HCT116 (cell line): ENCODE data around the gene CNTNAP2. TPM values are rescaled to one million over a fixed set of nuclear protein-coding genes. Genes with fewer than 3 reads are reported as not detected.

ENCODE experiments used
- ATAC-seq: fragments of 200-7000 bp; cut with Tn5 transposase; 2 replicates; pipeline ENCODE4 v1.9.1; 2020; ENCODE audit warnings: mild to moderate bottlenecking, moderate library complexity
- BruUV-seq: library from RNA; stranded (reverse); fragments of 400-500 nt; replicated peaks from 2 replicates; lab custom pipeline; 2021; lab: Mats Ljungman, UMichigan
- CTCF ChIA-PET: fragments of 300-600 bp; sonication (Branson Sonifier 250); formaldehyde crosslinking; loops from one replicate; lab custom pipeline; 2021; ENCODE audit warnings: antibody characterized with exemption; lab: Charles Lee
- POLR2A ChIA-PET: fragments of 300-600, 350-600 bp; sonication (Branson Sonifier 250); formaldehyde crosslinking; loops from one replicate; lab custom pipeline; 2021; ENCODE audit warnings: antibody characterized with exemption; lab: Charles Lee
- RAD21 ChIA-PET, 2 experiments: fragments of 300-600 bp; sonication (Branson Sonifier 250); formaldehyde crosslinking; loops; one replicate each; lab custom pipeline; 2023; ENCODE audit warnings: low total read pairs in 2 of 2; ENCODE audit not compliant: uncharacterized antibody in 2 of 2, unreplicated experiment in 2 of 2, low non-redundant PET in 1 of 2; lab: Charles Lee
- DNase-seq: peaks from one replicate; pipeline ENCODE4 v3.0.0-alpha.2; 2010; ENCODE audit warnings: low read depth, low spot score
- H2AFZ ChIP-seq: fragments of 200-600 bp; shearing (Covaris generic), sonication (generic); 2 replicates; pipeline ENCODE4 v1.6.1; 2017; ENCODE audit warnings: low read depth, mixed run types, mixed read lengths, antibody characterized with exemption, low read length; ENCODE audit not compliant: poor library complexity, severe bottlenecking
- H3K27ac ChIP-seq: 2 replicates; pipeline ENCODE4 v1.5.1; 2012; ENCODE audit warnings: low read depth, low read length
- H3K27me3 ChIP-seq: fragments of 200-600 bp; sonication (generic); 2 replicates; pipeline ENCODE4 v1.6.1; 2016; ENCODE audit warnings: mixed run types, low read length, mixed read lengths; ENCODE audit not compliant: insufficient read depth
- H3K36me3 ChIP-seq, 2 experiments: fragments of 200-500 bp in 1 of 2; fragments of 200-600 bp in 1 of 2; sonication (Bioruptor generic) in 1 of 2; sonication (generic) in 1 of 2; 2 replicates each; pipeline versions ENCODE4 v1.5.1 to v1.6.1; 2014 to 2016; ENCODE audit warnings: low read length in 2 of 2, inconsistent platforms in 1 of 2, mixed read lengths in 1 of 2, mixed run types in 1 of 2; ENCODE audit not compliant: insufficient read depth in 2 of 2, control insufficient read depth in 1 of 2
- H3K4me1 ChIP-seq, 2 experiments: fragments of 200-600 bp in 1 of 2; sonication (generic) in 1 of 2; 2 replicates each; pipeline versions ENCODE4 v1.5.1 to v1.6.1; 2012 to 2017; ENCODE audit warnings: low read length in 2 of 2, inconsistent platforms in 1 of 2, mild to moderate bottlenecking in 1 of 2, mixed read lengths in 1 of 2, mixed run types in 1 of 2, moderate library complexity in 1 of 2; ENCODE audit not compliant: insufficient read depth in 2 of 2, control insufficient read depth in 1 of 2
- H3K4me2 ChIP-seq: fragments of 200-600 bp; sonication (generic); 2 replicates; pipeline ENCODE4 v1.6.1; 2017; ENCODE audit warnings: mixed run types, low read length, mixed read lengths
- H3K4me3 ChIP-seq, 2 experiments: fragments of 200-600 bp in 1 of 2; sonication (generic) in 1 of 2; replicated peaks in 1 of 2; 2 replicates each; pipeline ENCODE4 v1.5.1; 2011 to 2016; ENCODE audit warnings: low read length in 2 of 2, control low read depth in 1 of 2, low read depth in 1 of 2, mild to moderate bottlenecking in 1 of 2, mixed read lengths in 1 of 2, mixed run types in 1 of 2
- H3K79me2 ChIP-seq: fragments of 200-600 bp; sonication (generic); 2 replicates; pipeline ENCODE4 v1.6.1; 2017; ENCODE audit warnings: mild to moderate bottlenecking, mixed run types, low read length, moderate library complexity, mixed read lengths; ENCODE audit not compliant: insufficient read depth
- H3K9ac ChIP-seq: fragments of 200-600 bp; sonication (generic); 2 replicates; pipeline ENCODE4 v1.6.1; 2016; ENCODE audit warnings: low read length, mixed read lengths
- H3K9me2 ChIP-seq: fragments of 200-600 bp; sonication (generic), shearing (Covaris generic); 2 replicates; pipeline ENCODE4 v1.6.1; 2017; ENCODE audit warnings: mixed run types, mild to moderate bottlenecking, moderate library complexity; ENCODE audit not compliant: insufficient read depth
- H3K9me3 ChIP-seq, 2 experiments: fragments of 200-500 bp in 1 of 2; fragments of 200-600 bp in 1 of 2; sonication (Bioruptor generic) in 1 of 2; sonication (generic) in 1 of 2; 2 replicates each; pipeline ENCODE4 v1.6.1; 2014 to 2017; ENCODE audit warnings: low read length in 2 of 2, mixed read lengths in 2 of 2, inconsistent platforms in 1 of 2, low read depth in 1 of 2, mild to moderate bottlenecking in 1 of 2, mixed run types in 1 of 2, moderate library complexity in 1 of 2; ENCODE audit not compliant: control insufficient read depth in 1 of 2, insufficient read depth in 1 of 2
- H4K20me1 ChIP-seq: fragments of 200-600 bp; sonication (generic), shearing (Covaris generic); 2 replicates; pipeline ENCODE4 v1.6.1; 2017; ENCODE audit warnings: mixed run types, mild to moderate bottlenecking, moderate library complexity; ENCODE audit not compliant: insufficient read depth
- CBX3 ChIP-seq: IDR thresholded peaks from 2 replicates; pipeline ENCODE4 v1.6.1; 2012; ENCODE audit warnings: low read depth
- CEBPB ChIP-seq: IDR thresholded peaks from 2 replicates; pipeline ENCODE4 v1.6.1; 2012; ENCODE audit warnings: low read depth
- EGR1 ChIP-seq: IDR thresholded peaks from 2 replicates; pipeline ENCODE4 v1.6.1; 2012; ENCODE audit warnings: low read depth
- ELF1 ChIP-seq: IDR thresholded peaks from 2 replicates; pipeline ENCODE4 v1.6.1; 2012; ENCODE audit warnings: low read depth, borderline replicate concordance
- EZH2 ChIP-seq: fragments of 200-600 bp; sonication (generic); IDR thresholded peaks from 2 replicates; pipeline ENCODE4 v1.6.1; 2017; ENCODE audit warnings: antibody characterized with exemption, mixed run types
- FOSL1 ChIP-seq: IDR thresholded peaks from 2 replicates; pipeline ENCODE4 v1.6.1; 2012; ENCODE audit warnings: low read depth
- JUND ChIP-seq: IDR thresholded peaks from 2 replicates; pipeline ENCODE4 v1.6.1; 2012
- SIN3A ChIP-seq: IDR thresholded peaks from 2 replicates; pipeline ENCODE4 v1.6.1; 2012; ENCODE audit warnings: low read depth
- YY1 ChIP-seq: IDR thresholded peaks from 2 replicates; pipeline ENCODE4 v1.6.1; 2011; ENCODE audit warnings: low read length, low read depth, moderate library complexity, mild to moderate bottlenecking; ENCODE audit not compliant: insufficient replicate concordance; ENCODE audit errors: extremely low read depth
- ZFX ChIP-seq: fragments of 450-650 bp; IDR thresholded peaks from 2 replicates; pipeline ENCODE4 v1.6.1; 2017
- intact Hi-C: fragments of 100-400 bp; cut with micrococcal nuclease; formaldehyde crosslinking; loops from 2 replicates; pipeline ENCODE4 v1.10.0; 2022
- total RNA-seq: library from RNA; stranded (reverse); gene quantifications from one replicate; pipeline ENCODE4 v1.2.1, GENCODE V29; 2021; ENCODE audit not compliant: unreplicated experiment
- TF ChIP-seq, protein P1 (sequence below): IDR thresholded peaks from 2 replicates; pipeline ENCODE4 v1.6.1; 2012
- TF ChIP-seq, protein P2 (sequence below): IDR thresholded peaks from 2 replicates; pipeline ENCODE4 v1.6.1; 2012
- TF ChIP-seq, protein P3 (sequence below): IDR thresholded peaks from 2 replicates; pipeline ENCODE4 v1.6.1; 2011; ENCODE audit warnings: mild to moderate bottlenecking, low read length, moderate library complexity; ENCODE audit not compliant: insufficient replicate concordance; ENCODE audit errors: extremely low read depth
- TF ChIP-seq, protein P4 (sequence below), 3 experiments: fragments of 200-600 bp in 1 of 3; sonication (generic) in 1 of 3; IDR thresholded peaks in 2 of 3; conservative IDR thresholded peaks in 1 of 3; 2 replicates each; pipeline ENCODE4 v1.5.1; 2012 to 2017; ENCODE audit warnings: low read depth in 2 of 3, low read length in 2 of 3, antibody characterized with exemption in 1 of 3, borderline replicate concordance in 1 of 3, control low read depth in 1 of 3, mild to moderate bottlenecking in 1 of 3, mixed read lengths in 1 of 3, mixed run types in 1 of 3, moderate library complexity in 1 of 3; ENCODE audit not compliant: insufficient read depth in 1 of 3

The CNTNAP2 gene
- total RNA-seq, 1 experiment from 2014 or later: 0.37 TPM

DNA sequence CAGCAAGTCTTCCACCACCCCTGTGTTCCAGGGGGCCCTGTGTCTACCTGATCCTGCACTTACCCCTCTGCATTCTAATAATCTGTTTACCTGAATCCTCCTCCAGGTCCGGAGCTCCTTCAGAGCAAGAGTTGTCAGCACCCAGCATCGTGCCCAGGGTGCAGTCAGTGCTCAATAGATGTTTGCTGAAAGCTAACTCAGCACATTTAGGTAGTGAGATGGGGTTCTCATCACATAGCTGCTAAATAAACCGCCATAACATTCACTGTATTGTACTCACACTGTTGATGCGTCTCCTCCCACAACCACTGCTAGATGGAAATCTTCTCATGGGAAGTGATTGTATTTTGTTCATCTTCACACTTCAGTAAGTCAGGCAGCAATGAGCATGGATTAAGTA is 2097.5 kb downstream of the CNTNAP2 start:
- H2AFZ ChIP-seq: no peak overlapping the region
- H3K27ac ChIP-seq: no peak overlapping the region
- H3K9me3 ChIP-seq: no peaks in the 10 kb centered on the region
- no peaks in the 10 kb centered on the region for H3K4me1 ChIP-seq
- CTCF ChIA-PET: no interaction called here
- H3K4me3 ChIP-seq: no peak overlapping the region
- H4K20me1 ChIP-seq: no peaks in the 10 kb centered on the region
- no peaks in the 10 kb centered on the region for H3K79me2 ChIP-seq
- H3K36me3 ChIP-seq: no peaks in the 10 kb centered on the region
- BruUV-seq: no TSS peak
- intact Hi-C loops: no loop called here
- H3K9me2 ChIP-seq: no peaks in the 10 kb centered on the region
- DNase-seq (no peak), ATAC-seq (no peak)
- peaks cover 5% of the 10 kb centered on the region for H3K27me3 ChIP-seq
- RAD21 ChIA-PET: no interaction called here
- no peak for TF ChIP-seq SIN3A
- H3K9ac ChIP-seq: no peak overlapping the region
- POLR2A ChIA-PET: no interaction called here
- no peak overlapping the region for H3K4me2 ChIP-seq

DNA sequence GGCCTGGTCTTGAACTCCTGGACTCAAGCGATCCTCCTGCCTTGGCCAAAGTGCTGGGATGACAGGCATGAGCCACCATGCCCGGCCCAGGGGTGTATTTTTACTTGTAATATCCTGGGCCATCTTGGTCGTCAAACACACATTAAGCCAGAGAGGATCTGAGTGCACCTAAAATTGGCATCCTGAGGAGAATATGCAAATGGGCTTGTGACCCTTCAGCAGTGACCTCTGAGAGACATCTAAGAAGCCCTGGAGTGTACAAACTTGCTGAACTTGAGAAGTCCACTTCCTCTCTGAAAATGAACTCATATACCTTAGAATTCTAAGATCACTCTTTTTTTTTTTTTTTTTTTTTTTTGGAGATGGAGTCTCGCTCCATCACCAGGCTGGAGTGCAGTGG is 2102.0 kb downstream of the CNTNAP2 start:
- ChIA-PET POLR2A (no interaction called here), RAD21 (no interaction called here), CTCF (no interaction called here)
- no peak for ATAC-seq
- no peak for DNase-seq
- Histone ChIP-seq H3K9me2 (no peaks in the 10 kb centered on the region), H3K79me2 (no peaks in the 10 kb centered on the region), H3K4me1 (no peaks in the 10 kb centered on the region), H3K9me3 (no peaks in the 10 kb centered on the region), H3K4me3 (no peak overlapping the region), H2AFZ (no peak overlapping the region), H3K27me3 (no peaks in the 10 kb centered on the region), H3K9ac (no peak overlapping the region), H3K4me2 (no peak overlapping the region), H3K27ac (no peak overlapping the region), H3K36me3 (no peaks in the 10 kb centered on the region), H4K20me1 (no peaks in the 10 kb centered on the region)
- BruUV-seq: no TSS peak
- intact Hi-C loops: no loop called here
- TF ChIP-seq CEBPB: no peak
- no peak for TF ChIP-seq CBX3
- TF ChIP-seq EGR1: no peak
- TF ChIP-seq, protein P1, sequence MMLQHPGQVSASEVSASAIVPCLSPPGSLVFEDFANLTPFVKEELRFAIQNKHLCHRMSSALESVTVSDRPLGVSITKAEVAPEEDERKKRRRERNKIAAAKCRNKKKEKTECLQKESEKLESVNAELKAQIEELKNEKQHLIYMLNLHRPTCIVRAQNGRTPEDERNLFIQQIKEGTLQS: no peak
- TF ChIP-seq, protein P2, sequence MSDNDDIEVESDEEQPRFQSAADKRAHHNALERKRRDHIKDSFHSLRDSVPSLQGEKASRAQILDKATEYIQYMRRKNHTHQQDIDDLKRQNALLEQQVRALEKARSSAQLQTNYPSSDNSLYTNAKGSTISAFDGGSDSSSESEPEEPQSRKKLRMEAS: no peak
- TF ChIP-seq JUND: no peak
- TF ChIP-seq, protein P3, sequence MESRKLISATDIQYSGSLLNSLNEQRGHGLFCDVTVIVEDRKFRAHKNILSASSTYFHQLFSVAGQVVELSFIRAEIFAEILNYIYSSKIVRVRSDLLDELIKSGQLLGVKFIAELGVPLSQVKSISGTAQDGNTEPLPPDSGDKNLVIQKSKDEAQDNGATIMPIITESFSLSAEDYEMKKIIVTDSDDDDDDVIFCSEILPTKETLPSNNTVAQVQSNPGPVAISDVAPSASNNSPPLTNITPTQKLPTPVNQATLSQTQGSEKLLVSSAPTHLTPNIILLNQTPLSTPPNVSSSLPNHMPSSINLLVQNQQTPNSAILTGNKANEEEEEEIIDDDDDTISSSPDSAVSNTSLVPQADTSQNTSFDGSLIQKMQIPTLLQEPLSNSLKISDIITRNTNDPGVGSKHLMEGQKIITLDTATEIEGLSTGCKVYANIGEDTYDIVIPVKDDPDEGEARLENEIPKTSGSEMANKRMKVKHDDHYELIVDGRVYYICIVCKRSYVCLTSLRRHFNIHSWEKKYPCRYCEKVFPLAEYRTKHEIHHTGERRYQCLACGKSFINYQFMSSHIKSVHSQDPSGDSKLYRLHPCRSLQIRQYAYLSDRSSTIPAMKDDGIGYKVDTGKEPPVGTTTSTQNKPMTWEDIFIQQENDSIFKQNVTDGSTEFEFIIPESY: no peak
- TF ChIP-seq, protein P4, sequence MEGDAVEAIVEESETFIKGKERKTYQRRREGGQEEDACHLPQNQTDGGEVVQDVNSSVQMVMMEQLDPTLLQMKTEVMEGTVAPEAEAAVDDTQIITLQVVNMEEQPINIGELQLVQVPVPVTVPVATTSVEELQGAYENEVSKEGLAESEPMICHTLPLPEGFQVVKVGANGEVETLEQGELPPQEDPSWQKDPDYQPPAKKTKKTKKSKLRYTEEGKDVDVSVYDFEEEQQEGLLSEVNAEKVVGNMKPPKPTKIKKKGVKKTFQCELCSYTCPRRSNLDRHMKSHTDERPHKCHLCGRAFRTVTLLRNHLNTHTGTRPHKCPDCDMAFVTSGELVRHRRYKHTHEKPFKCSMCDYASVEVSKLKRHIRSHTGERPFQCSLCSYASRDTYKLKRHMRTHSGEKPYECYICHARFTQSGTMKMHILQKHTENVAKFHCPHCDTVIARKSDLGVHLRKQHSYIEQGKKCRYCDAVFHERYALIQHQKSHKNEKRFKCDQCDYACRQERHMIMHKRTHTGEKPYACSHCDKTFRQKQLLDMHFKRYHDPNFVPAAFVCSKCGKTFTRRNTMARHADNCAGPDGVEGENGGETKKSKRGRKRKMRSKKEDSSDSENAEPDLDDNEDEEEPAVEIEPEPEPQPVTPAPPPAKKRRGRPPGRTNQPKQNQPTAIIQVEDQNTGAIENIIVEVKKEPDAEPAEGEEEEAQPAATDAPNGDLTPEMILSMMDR (IDR thresholded peaks at IDR 0.05 in 2 of 3, conservative IDR thresholded peaks at IDR 0.05 in 1 of 3; ENCODE audit: borderline replicate concordance in 1 of 3, insufficient read depth in 1 of 3, low read depth in 2 of 3, low read length in 2 of 3): no peak
- TF ChIP-seq YY1: no peak
- TF ChIP-seq ZFX: no peak
- TF ChIP-seq EZH2: no peak
- no peak for TF ChIP-seq ELF1
- TF ChIP-seq FOSL1: no peak
